H1 (cell line): Measurements from ENCODE around the gene KRTAP2-4. TPM values are rescaled to one million over a fixed set of nuclear protein-coding genes. Genes with fewer than 3 reads are reported as not detected.

Experiments
- CBX5 ChIP-seq: fragments of 300-800, 300-1000 bp; sonication (generic); IDR thresholded peaks from 2 replicates; pipeline ENCODE4 v1.7.1; 2016; ENCODE audit warnings: antibody characterized with exemption, low read length, low read depth
- KDM1A ChIP-seq: fragments of 200-600, 300-600 bp; sonication (generic); IDR thresholded peaks from 2 replicates; pipeline ENCODE4 v1.7.1; 2016; ENCODE audit warnings: mild to moderate bottlenecking, low read length, borderline replicate concordance
- KDM5A ChIP-seq: fragments of 200-600 bp; IDR thresholded peaks from 2 replicates; pipeline ENCODE4 v1.7.1; 2012; ENCODE audit warnings: mild to moderate bottlenecking, low read length, inconsistent platforms, mixed read lengths
- SUZ12 ChIP-seq: fragments of 200-600 bp; sonication (generic); IDR thresholded peaks from 2 replicates; pipeline ENCODE4 v1.6.1; 2012; ENCODE audit warnings: mild to moderate bottlenecking, inconsistent platforms, low read length, moderate library complexity, mixed read lengths
- TEAD4 ChIP-seq: IDR thresholded peaks from 2 replicates; pipeline ENCODE4 v1.6.1; 2012; ENCODE audit warnings: low read depth, low read length, inconsistent platforms, mixed read lengths
- polyA plus RNA-seq, 7 experiments: library from polyadenylated mRNA; depleted of rRNA in 3 of 7; stranded (reverse) in 5 of 7; unstranded in 2 of 7; fragments of >200 nt in 5 of 7; fragments of 200-250 nt in 2 of 7; gene quantifications; 1 replicate in 5 of 7; 2 replicates in 1 of 7; 4 replicates in 1 of 7; pipeline versions ENCODE4 v1.2.1 to v1.2.3, GENCODE V29; 2011 to 2013; ENCODE audit warnings: missing spikeins in 2 of 7, mixed read lengths in 2 of 7
- total RNA-seq: library from RNA; stranded (reverse); fragmentation: NEBNext Ultra II Directional; extraction: Animal tissue kit (Norgen Biotek cat#: 25700); gene quantifications from 2 replicates; pipeline ENCODE4 v1.2.1, GENCODE V29; 2021
- TF ChIP-seq, protein P1 (sequence below): fragments of 300-600 bp; sonication (generic); IDR thresholded peaks from 2 replicates; pipeline ENCODE4 v1.7.1; 2012; ENCODE audit warnings: low read length, moderate library complexity, mild to moderate bottlenecking, inconsistent platforms; ENCODE audit not compliant: insufficient replicate concordance
- TF ChIP-seq, protein P2 (sequence below): IDR thresholded peaks from 2 replicates; pipeline ENCODE4 v1.6.1; 2012; ENCODE audit warnings: inconsistent platforms
- TF ChIP-seq, protein P3 (sequence below): IDR thresholded peaks from 2 replicates; pipeline ENCODE4 v1.6.1; 2011; ENCODE audit warnings: low read depth, mild to moderate bottlenecking, low read length; ENCODE audit not compliant: insufficient read depth

KRTAP2-4 gene
- total and polyA plus RNA-seq, 2 of the 8 experiments (the other 6 are each of a cell fraction or from before 2014, with no cell fraction given) = not detected

DNA sequence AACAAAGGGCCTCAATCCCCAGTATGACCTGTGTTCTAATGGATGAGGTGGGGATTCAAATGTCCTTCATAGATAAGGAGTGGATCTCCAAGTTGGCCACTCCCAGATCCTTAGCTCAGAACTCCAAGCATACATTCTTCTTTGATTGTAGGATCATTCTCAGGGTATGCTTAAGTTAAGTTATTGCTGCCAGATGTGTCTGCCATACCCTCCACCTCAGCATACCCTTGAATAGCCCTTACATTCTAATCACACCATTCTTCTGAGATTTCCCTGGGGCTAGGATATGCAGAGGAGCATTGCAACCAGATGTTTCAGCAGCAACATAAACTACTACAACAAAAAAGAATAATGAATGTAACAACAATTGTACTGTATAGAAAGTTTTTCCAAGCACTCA, 1.6 kb upstream of the KRTAP2-4 start (continued):
- TF ChIP-seq, protein P1, sequence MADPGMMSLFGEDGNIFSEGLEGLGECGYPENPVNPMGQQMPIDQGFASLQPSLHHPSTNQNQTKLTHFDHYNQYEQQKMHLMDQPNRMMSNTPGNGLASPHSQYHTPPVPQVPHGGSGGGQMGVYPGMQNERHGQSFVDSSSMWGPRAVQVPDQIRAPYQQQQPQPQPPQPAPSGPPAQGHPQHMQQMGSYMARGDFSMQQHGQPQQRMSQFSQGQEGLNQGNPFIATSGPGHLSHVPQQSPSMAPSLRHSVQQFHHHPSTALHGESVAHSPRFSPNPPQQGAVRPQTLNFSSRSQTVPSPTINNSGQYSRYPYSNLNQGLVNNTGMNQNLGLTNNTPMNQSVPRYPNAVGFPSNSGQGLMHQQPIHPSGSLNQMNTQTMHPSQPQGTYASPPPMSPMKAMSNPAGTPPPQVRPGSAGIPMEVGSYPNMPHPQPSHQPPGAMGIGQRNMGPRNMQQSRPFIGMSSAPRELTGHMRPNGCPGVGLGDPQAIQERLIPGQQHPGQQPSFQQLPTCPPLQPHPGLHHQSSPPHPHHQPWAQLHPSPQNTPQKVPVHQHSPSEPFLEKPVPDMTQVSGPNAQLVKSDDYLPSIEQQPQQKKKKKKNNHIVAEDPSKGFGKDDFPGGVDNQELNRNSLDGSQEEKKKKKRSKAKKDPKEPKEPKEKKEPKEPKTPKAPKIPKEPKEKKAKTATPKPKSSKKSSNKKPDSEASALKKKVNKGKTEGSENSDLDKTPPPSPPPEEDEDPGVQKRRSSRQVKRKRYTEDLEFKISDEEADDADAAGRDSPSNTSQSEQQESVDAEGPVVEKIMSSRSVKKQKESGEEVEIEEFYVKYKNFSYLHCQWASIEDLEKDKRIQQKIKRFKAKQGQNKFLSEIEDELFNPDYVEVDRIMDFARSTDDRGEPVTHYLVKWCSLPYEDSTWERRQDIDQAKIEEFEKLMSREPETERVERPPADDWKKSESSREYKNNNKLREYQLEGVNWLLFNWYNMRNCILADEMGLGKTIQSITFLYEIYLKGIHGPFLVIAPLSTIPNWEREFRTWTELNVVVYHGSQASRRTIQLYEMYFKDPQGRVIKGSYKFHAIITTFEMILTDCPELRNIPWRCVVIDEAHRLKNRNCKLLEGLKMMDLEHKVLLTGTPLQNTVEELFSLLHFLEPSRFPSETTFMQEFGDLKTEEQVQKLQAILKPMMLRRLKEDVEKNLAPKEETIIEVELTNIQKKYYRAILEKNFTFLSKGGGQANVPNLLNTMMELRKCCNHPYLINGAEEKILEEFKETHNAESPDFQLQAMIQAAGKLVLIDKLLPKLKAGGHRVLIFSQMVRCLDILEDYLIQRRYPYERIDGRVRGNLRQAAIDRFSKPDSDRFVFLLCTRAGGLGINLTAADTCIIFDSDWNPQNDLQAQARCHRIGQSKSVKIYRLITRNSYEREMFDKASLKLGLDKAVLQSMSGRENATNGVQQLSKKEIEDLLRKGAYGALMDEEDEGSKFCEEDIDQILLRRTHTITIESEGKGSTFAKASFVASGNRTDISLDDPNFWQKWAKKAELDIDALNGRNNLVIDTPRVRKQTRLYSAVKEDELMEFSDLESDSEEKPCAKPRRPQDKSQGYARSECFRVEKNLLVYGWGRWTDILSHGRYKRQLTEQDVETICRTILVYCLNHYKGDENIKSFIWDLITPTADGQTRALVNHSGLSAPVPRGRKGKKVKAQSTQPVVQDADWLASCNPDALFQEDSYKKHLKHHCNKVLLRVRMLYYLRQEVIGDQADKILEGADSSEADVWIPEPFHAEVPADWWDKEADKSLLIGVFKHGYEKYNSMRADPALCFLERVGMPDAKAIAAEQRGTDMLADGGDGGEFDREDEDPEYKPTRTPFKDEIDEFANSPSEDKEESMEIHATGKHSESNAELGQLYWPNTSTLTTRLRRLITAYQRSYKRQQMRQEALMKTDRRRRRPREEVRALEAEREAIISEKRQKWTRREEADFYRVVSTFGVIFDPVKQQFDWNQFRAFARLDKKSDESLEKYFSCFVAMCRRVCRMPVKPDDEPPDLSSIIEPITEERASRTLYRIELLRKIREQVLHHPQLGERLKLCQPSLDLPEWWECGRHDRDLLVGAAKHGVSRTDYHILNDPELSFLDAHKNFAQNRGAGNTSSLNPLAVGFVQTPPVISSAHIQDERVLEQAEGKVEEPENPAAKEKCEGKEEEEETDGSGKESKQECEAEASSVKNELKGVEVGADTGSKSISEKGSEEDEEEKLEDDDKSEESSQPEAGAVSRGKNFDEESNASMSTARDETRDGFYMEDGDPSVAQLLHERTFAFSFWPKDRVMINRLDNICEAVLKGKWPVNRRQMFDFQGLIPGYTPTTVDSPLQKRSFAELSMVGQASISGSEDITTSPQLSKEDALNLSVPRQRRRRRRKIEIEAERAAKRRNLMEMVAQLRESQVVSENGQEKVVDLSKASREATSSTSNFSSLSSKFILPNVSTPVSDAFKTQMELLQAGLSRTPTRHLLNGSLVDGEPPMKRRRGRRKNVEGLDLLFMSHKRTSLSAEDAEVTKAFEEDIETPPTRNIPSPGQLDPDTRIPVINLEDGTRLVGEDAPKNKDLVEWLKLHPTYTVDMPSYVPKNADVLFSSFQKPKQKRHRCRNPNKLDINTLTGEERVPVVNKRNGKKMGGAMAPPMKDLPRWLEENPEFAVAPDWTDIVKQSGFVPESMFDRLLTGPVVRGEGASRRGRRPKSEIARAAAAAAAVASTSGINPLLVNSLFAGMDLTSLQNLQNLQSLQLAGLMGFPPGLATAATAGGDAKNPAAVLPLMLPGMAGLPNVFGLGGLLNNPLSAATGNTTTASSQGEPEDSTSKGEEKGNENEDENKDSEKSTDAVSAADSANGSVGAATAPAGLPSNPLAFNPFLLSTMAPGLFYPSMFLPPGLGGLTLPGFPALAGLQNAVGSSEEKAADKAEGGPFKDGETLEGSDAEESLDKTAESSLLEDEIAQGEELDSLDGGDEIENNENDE = no peak
- TF ChIP-seq, protein P2, sequence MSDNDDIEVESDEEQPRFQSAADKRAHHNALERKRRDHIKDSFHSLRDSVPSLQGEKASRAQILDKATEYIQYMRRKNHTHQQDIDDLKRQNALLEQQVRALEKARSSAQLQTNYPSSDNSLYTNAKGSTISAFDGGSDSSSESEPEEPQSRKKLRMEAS = no peak
- TF ChIP-seq CBX5 = no peak
- TF ChIP-seq, protein P3, sequence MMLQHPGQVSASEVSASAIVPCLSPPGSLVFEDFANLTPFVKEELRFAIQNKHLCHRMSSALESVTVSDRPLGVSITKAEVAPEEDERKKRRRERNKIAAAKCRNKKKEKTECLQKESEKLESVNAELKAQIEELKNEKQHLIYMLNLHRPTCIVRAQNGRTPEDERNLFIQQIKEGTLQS = no peak
- no peak for TF ChIP-seq SUZ12
- TF ChIP-seq KDM1A = no peak
- TF ChIP-seq TEAD4 = no peak
- no peak for TF ChIP-seq KDM5A
